GM12878 (cell line): ENCODE measurements around the gene ZNF506. TPM values are rescaled to one million over a fixed set of nuclear protein-coding genes. Genes with fewer than 3 reads are reported as not detected.

Experiments
- BHLHE40 ChIP-seq, 2 experiments: fragments of 450-650 bp in 1 of 2; IDR thresholded peaks; 2 replicates each; pipeline ENCODE4 v1.6.1; 2011 to 2017; ENCODE audit warnings: low read depth in 2 of 2, borderline replicate concordance in 1 of 2, improper control_type of control experiment in 1 of 2, low read length in 1 of 2, mild to moderate bottlenecking in 1 of 2
- CREB1 ChIP-seq: IDR thresholded peaks from 2 replicates; pipeline ENCODE4 v1.6.1; 2012; ENCODE audit warnings: low read depth, mild to moderate bottlenecking, inconsistent platforms
- FOS ChIP-seq: IDR thresholded peaks from 3 replicates; pipeline ENCODE4 v1.6.1; 2011; ENCODE audit warnings: borderline replicate concordance; ENCODE audit not compliant: insufficient read length; ENCODE audit errors: extremely low read depth
- HDAC2 ChIP-seq: fragments of 200-600 bp; sonication (generic); IDR thresholded peaks from 2 replicates; pipeline ENCODE4 v1.6.1; 2017
- HDAC6 ChIP-seq: fragments of 200-600 bp; sonication (generic); IDR thresholded peaks from one replicate; pipeline ENCODE4 v1.8.0; 2017; ENCODE audit warnings: antibody characterized with exemption; ENCODE audit not compliant: unreplicated experiment
- IRF3 ChIP-seq: fragments of 450-650 bp; IDR thresholded peaks from 2 replicates; pipeline ENCODE4 v1.6.1; 2014; ENCODE audit warnings: mild to moderate bottlenecking
- LARP7 ChIP-seq: fragments of 450-650 bp; IDR thresholded peaks from 2 replicates; pipeline ENCODE4 v1.6.1; 2017; ENCODE audit warnings: mild to moderate bottlenecking
- MYC ChIP-seq: IDR thresholded peaks from 2 replicates; pipeline ENCODE4 v1.6.1; 2011; ENCODE audit warnings: mild to moderate bottlenecking, low read length, moderate library complexity, inconsistent platforms; ENCODE audit not compliant: insufficient read depth, insufficient replicate concordance, insufficient read length, severe bottlenecking
- NFYB ChIP-seq: IDR thresholded peaks from 2 replicates; pipeline ENCODE4 v1.6.1; 2011; ENCODE audit warnings: low read depth, mild to moderate bottlenecking, low read length, improper control_type of control experiment, moderate library complexity; ENCODE audit not compliant: insufficient read depth
- NR2F1 ChIP-seq: fragments of 450-650 bp; conservative IDR thresholded peaks from 2 replicates; pipeline ENCODE4 v1.6.1; 2017; ENCODE audit warnings: mild to moderate bottlenecking
- NRF1 ChIP-seq: conservative IDR thresholded peaks from 2 replicates; pipeline ENCODE4 v1.6.1; 2011; ENCODE audit warnings: mild to moderate bottlenecking, low read depth, low read length, improper control_type of control experiment
- POLR2AphosphoS2 ChIP-seq: IDR thresholded peaks from 2 replicates; pipeline ENCODE4 v1.6.1; 2011; ENCODE audit warnings: low read depth, mild to moderate bottlenecking, low read length, improper control_type of control experiment, moderate library complexity
- POU2F2 ChIP-seq: IDR thresholded peaks from 3 replicates; pipeline ENCODE4 v1.6.1; 2011; ENCODE audit warnings: low read depth, mild to moderate bottlenecking, low read length, borderline replicate concordance
- RBBP5 ChIP-seq: fragments of 200-600 bp; sonication (generic); conservative IDR thresholded peaks from 2 replicates; pipeline ENCODE4 v1.6.1; 2016
- RUNX3 ChIP-seq: IDR thresholded peaks from 2 replicates; pipeline ENCODE4 v1.6.1; 2012; ENCODE audit warnings: low read length, inconsistent platforms
- SMAD5 ChIP-seq: IDR thresholded peaks from 2 replicates; pipeline ENCODE4 v1.6.1; 2016; ENCODE audit warnings: antibody characterized with exemption, low read depth
- SMC3 ChIP-seq: IDR thresholded peaks from 2 replicates; pipeline ENCODE4 v1.6.1; 2011; ENCODE audit warnings: low read length, improper control_type of control experiment, borderline replicate concordance
- SPI1 ChIP-seq: IDR thresholded peaks from 2 replicates; pipeline ENCODE4 v1.6.1; 2011; ENCODE audit warnings: low read depth, mild to moderate bottlenecking, low read length, moderate library complexity, borderline replicate concordance; ENCODE audit not compliant: insufficient read depth
- TCF3 ChIP-seq: IDR thresholded peaks from 2 replicates; pipeline ENCODE4 v1.6.1; 2012; ENCODE audit warnings: low read depth, mild to moderate bottlenecking, low read length, borderline replicate concordance; ENCODE audit not compliant: insufficient read depth
- WRNIP1 ChIP-seq: IDR thresholded peaks from 2 replicates; pipeline ENCODE4 v1.6.1; 2011; ENCODE audit warnings: low read depth, low read length, improper control_type of control experiment, borderline replicate concordance
- YY1 ChIP-seq: IDR thresholded peaks from 2 replicates; pipeline ENCODE4 v1.6.1; 2011; ENCODE audit warnings: low read depth, mild to moderate bottlenecking, low read length
- polyA plus RNA-seq, 11 experiments: library from polyadenylated mRNA; depleted of rRNA in 4 of 11; unstranded in 6 of 11; stranded (reverse) in 5 of 11; fragments of >200 nt; fragmentation: Nextera tagmentation in 4 of 11; fragmentation: Illumina TruSeq in 1 of 11; extraction: Ambion mirVana in 4 of 11; extraction: Trizol in 1 of 11; gene quantifications; 1 replicate in 1 of 11; 2 replicates in 10 of 11; pipeline versions ENCODE4 v1.2.1 to v1.2.3, GENCODE V29; 2011 to 2016; ENCODE audit warnings: inconsistent platforms in 2 of 11, missing spikeins in 2 of 11, low read depth in 1 of 11
- total RNA-seq, 4 experiments: library from RNA; depleted of rRNA in 3 of 4; stranded (reverse); fragments of >200 nt in 3 of 4; fragmentation: Illumina TruSeq in 1 of 4; extraction: Trizol in 1 of 4; gene quantifications; 2 replicates each; pipeline versions ENCODE4 v1.2.1 to v1.2.3, GENCODE V29; 2013 to 2021
- TF ChIP-seq, protein P1 (sequence below): IDR thresholded peaks from 2 replicates; pipeline ENCODE4 v1.6.1; 2012; ENCODE audit warnings: low read depth, low read length, improper control_type of control experiment
- TF ChIP-seq, protein P2 (sequence below): IDR thresholded peaks from 2 replicates; pipeline ENCODE4 v1.6.1; 2012; ENCODE audit warnings: low read depth, low read length, improper control_type of control experiment
- TF ChIP-seq, protein P3 (sequence below): fragments of 450-650 bp; IDR thresholded peaks from 2 replicates; pipeline ENCODE4 v1.6.1; 2017; ENCODE audit warnings: borderline replicate concordance

ZNF506 gene
- total and polyA plus RNA-seq, 10 of the 15 experiments (the other 5 are each of a cell fraction or from before 2014, with no cell fraction given): 3.5 to 12.0 (median 7.9) TPM

GRCh38 chr19:19821366-19821951 is at the start of gene ZNF506 (continued):
- TF ChIP-seq HDAC2 (no peak), HDAC6 (no peak), NFYB (peak; percentile 97), FOS (peak; percentile 62), NR2F1 (peak; percentile 52; the same call in 1 of the 2 replicates), SMAD5 (peak; percentile 70; the same call in 1 of the 2 replicates), RBBP5 (no peak), MYC (no peak), RUNX3 (peak; percentile 35; the same call in 1 of the 2 replicates), LARP7 (peak; percentile 68; the same call in 1 of the 2 replicates), SMC3 (0 out of 2 replicates have a peak, but pooled peaks have one; percentile 6), NRF1 (no peak), CREB1 (peak; percentile 75), IRF3 (peak; percentile 56; the same call in 1 of the 2 replicates), WRNIP1 (0 out of 2 replicates have a peak, but pooled peaks have one; percentile 20), BHLHE40 (IDR thresholded peaks at IDR 0.05; ENCODE audit: borderline replicate concordance in 1 of 2, low read depth in 2 of 2, low read length in 1 of 2) (no peak), TCF3 (0 out of 2 replicates have a peak, but pooled peaks have one; percentile 35), YY1 (peak; percentile 84; the same call in 1 of the 2 replicates), SPI1 (peak; percentile 72), POU2F2 (peak; percentile 52; the same call in 1 of the 3 replicates), POLR2AphosphoS2 (peak; percentile 59; the same call in 1 of the 2 replicates)
- TF ChIP-seq, protein P1, sequence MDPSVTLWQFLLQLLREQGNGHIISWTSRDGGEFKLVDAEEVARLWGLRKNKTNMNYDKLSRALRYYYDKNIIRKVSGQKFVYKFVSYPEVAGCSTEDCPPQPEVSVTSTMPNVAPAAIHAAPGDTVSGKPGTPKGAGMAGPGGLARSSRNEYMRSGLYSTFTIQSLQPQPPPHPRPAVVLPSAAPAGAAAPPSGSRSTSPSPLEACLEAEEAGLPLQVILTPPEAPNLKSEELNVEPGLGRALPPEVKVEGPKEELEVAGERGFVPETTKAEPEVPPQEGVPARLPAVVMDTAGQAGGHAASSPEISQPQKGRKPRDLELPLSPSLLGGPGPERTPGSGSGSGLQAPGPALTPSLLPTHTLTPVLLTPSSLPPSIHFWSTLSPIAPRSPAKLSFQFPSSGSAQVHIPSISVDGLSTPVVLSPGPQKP: 0 out of 2 replicates have a peak, but pooled peaks have one; percentile 19
- TF ChIP-seq, protein P2, sequence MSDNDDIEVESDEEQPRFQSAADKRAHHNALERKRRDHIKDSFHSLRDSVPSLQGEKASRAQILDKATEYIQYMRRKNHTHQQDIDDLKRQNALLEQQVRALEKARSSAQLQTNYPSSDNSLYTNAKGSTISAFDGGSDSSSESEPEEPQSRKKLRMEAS: no peak
- TF ChIP-seq, protein P3, sequence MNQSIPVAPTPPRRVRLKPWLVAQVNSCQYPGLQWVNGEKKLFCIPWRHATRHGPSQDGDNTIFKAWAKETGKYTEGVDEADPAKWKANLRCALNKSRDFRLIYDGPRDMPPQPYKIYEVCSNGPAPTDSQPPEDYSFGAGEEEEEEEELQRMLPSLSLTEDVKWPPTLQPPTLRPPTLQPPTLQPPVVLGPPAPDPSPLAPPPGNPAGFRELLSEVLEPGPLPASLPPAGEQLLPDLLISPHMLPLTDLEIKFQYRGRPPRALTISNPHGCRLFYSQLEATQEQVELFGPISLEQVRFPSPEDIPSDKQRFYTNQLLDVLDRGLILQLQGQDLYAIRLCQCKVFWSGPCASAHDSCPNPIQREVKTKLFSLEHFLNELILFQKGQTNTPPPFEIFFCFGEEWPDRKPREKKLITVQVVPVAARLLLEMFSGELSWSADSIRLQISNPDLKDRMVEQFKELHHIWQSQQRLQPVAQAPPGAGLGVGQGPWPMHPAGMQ: no peak
